GM20431 (cell line): ENCODE data around the gene SMARCB1.

ENCODE experiments used
- in situ Hi-C: fragments of 300-500 bp; cut with MseI, MboI; formaldehyde crosslinking; loops from one replicate; pipeline ENCODE4 v1.15.0; 2020; ENCODE audit warnings: low sequenced_read_pairs; ENCODE audit not compliant: unreplicated experiment

Gene SMARCB1

GRCh38 chr22:23800297-23801237 is 13.8 kb downstream of the SMARCB1 start:
- in situ Hi-C loops, result no loop called here

GRCh38 chr22:23801238-23801821 is 14.6 kb downstream of the SMARCB1 start:
- in situ Hi-C loops, result no loop called here

DNA sequence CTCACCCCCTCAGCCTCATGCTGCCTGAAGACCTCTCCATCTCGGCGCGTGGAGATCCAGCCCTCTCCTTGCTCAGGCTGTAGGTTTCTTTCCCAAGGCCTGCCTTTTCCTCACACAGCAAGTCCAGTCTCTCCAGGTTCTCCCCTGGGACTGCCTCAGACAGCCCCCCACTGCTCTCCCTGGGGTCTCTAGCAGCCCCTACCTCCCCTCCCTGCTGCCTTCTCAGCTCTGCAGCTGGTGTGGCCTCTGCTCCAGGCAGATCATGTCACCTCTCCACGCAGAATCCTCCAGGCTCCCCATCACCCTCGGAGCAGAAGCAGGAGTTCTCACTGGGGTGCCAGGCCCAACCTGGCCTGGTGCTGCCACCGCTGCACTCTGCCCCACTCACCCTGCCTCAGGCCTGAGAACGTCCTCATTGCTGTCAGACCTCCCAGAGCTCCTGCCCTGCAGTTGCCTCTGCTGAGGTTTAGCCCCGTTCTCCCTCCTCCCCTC is 15.2 kb downstream of the SMARCB1 start:
- in situ Hi-C loops, result no loop called here

DNA sequence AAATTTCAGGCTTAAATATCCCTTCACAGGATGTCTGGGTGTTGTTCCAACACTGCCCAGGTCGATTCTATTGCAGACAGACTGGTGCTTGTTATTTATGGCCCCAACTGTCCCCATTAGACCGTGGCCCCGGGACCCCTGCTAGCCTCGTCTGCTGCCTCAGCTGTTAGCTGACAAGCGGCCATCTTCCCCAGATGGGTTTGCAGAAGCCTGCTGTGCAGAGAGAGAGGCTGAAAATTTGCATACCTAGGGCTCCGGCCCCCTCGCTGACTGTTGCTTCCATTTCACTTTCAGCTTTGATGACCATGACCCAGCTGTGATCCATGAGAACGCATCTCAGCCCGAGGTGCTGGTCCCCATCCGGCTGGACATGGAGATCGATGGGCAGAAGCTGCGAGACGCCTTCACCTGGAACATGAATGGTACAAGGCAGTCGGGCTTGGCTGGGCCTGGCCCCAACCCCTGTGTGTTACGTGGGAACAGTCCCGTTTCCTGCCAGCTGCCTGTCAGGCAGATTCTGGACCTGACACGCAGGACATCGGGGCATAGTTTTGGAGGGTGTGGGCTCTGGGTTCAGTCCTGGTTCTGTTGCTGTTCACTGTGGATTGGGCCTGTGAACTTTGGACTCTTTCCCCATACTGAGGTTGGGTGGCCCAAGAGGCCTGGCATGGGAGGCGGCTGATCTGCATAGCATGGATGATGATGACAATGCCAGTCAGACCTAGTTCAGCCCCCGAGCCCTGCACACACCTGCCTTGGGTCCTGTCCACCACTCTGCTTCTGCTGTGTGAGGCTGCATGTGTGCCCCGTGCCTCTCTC is 16.4 kb downstream of the SMARCB1 start:
- in situ Hi-C loops, result no loop called here

DNA sequence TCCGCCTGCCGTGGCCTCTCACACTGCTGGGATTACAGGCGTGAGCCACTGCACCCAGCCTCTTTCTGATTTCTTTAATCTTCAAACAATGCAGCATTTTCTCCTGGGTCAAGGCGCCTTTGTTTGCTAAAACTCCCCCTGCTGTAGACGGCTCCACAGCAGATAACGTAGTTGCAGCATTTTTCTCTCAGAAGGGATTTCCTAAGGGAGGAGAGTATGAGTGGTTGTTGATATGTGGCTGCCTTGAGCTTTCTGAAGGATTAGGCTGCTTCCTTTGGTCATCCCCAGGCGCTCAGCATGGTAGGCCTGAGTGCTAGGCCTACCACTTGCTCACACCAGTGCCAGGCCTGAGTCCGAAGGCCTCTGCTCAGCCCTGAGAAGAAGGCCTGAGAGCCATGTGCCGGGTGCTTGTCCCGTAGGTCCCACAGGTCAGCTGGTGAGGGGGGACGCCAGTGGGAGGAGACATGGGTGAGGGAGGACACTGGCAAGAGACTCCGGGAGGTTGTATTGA is 18.1 kb downstream of the SMARCB1 start:
- in situ Hi-C loops, result no loop called here

DNA sequence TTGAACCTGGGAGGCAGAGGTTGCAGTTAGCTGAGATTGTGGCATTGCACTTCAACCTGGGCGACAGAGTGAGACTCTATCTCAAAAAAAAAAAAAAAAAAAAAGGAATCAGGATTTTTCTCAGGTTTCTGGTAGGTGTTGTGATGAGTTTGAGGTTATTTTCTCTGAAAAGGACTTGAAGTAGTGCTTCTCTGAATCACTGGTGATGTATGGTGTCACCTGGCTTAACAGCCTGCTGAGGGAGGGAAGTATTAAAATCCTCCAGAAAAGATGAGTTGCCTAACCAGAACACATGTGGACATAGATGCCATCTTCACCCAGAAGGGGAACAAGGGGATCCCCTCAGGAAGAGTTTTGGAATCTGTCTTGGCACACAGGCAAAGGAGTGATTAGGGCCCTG is 20.1 kb downstream of the SMARCB1 start:
- in situ Hi-C loops, result no loop called here

- in situ Hi-C loops, result no loop called here
Observed at GRCh38 chr22:23812378-23812777, 25.6 kb downstream of the SMARCB1 start.

DNA sequence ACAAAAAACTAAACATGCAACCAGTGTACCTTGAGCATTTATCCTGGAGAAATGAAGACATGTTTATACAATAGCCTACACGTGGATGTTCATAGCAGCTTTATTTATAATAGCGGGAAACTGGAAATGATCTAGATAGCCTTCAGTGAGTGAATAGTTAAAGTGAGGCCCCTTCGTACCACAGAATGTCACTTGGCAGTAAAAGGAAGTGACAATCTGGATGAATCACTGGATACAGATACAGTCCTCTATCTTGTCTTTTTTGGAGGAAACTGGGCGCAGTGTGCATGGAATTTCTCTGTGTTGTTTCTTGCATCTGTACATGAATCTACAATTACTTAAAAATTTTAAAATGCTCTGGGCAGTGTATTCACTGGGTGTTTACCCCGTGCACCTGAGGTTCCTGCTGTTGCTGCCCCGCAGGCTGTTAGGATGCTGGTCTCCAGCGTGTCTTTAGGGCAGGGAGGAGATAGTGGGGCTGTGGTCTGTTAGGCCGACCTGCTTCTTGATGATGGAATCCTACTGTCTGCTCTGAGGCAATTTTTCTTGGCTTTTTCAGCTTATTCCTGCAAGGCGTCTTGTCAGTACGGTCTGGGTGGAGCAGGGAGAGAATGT is 28.9 kb downstream of the SMARCB1 start:
- in situ Hi-C loops, result no loop called here

DNA sequence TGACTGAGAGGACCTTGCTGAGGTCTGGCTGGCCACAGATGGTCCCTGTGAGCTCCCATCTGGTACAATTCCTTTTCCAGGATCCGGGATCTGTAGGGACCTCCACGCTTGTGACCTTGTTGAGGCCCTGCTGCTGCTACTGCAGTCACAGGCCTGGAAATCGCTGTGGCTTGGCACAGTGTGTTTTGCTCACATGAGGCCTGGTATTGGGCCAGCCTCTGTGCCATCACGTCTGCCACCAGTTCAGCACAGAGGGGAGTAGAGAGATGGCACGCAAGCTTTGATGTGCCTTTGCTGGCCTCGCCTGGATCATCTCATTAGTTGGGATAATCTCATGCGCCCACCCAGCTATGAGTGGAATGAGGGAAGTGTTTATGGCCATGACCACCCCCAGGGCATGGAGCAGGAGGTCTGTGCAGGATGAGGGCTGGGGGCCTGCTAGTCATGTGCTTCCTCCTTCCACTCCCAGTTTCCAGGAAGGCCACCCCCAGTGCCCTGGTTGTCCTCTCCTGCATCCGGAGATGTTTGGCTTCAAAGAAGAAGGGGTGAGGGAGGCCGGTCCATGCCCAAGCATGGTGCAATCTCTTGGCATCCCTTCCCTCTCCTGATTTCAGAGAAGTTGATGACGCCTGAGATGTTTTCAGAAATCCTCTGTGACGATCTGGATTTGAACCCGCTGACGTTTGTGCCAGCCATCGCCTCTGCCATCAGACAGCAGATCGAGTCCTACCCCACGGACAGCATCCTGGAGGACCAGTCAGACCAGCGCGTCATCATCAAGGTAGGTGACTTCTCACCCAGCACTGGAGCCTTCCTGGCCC is 29.6 kb downstream of the SMARCB1 start:
- in situ Hi-C loops, result no loop called here

DNA sequence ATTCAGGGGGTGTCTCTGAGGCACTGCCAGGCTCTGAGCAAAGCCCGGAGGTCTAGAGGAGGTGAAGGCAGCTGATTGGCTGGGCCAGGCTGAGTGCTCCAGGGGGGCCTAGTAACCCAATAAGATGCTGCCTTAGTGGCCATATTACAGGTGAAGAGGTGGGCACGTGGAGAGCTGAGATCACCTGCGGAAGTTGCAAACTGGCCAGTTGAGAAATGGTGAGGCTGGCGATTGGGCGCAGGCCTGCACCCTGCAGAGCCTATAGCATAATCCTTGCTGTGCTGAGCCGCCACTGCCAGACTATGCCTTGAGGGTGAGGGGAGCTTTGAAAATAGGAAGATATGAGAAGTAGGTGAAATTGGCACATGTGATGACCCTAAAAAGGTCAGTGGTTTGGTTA is 30.4 kb downstream of the SMARCB1 start:
- in situ Hi-C loops, result no loop called here

GRCh38 chr22:23818541-23818940 is 31.8 kb downstream of the SMARCB1 start:
- in situ Hi-C loops, result no loop called here

DNA sequence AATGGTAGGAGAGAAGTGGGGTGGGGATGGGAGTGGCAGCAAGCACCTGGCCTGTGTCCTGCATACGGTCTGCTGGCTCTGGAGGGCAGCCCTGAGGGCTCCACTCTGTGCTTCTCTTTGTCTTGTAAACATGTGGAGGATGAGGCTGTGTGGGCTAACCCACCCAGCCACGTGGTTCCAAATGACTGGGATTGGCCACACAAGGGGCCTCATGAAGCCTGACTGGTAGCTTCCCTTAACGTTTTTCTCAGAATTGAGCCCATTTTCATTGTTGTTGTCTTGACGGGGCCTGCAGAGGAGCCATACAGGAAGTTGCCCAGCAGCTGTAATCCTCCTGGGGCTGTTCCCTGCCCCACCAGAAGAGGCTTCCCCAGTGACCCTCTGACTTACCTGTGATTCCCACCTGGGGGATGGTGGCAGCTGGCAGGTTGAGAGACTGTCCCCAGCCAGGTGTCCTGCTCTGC is 34.0 kb downstream of the SMARCB1 start:
- in situ Hi-C loops, result no loop called here

DNA sequence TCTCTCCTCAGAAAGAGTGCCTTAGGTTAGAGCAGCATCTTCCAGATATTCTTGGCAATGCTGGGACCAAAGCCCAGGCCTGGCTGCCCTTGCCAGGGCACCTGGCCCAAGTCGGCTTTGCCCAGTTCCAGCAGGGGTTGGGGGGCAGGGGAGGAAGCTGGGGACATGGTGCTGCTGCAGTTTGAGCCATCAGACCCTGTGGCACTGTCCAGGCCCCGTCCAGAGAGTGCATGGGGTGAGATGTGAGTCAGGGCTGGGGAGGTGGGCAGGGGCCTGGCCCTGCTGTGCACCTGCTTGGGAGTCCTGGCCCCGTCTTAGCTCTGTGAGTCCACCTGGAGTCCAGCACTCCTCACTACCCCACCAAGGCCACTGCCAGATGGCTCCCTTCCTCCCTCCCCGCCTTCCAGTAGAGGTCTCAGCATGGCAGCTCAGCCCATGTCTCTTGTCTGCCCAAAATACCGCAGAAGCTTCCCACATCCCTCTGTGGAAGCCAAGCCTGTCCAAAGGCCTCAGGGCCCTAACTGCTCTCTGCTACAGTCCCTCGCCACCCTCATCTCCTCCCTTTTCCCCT is 35.4 kb downstream of the SMARCB1 start:
- in situ Hi-C loops, result no loop called here

DNA sequence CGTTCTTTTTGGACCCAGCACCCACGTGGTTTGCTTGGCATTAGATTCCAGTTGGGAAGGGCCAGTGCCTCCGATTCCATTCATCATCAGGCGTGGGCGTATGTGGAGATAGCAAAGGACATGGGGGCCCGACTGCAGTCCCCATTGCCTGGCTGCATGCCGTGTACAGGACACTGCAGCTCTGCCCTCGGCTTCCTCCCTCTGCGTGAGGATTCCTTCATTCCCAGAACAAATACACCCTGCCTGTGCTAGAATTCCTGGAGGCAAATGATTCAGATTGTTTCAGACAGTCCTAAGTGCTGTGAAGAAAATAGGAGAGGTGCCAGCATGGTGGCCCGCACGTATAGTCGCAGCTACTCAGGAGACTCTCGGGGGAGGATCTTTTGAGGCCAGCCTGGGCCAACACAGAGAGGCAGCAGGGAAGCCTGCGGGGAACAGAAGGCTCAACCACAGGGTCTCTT is 36.6 kb downstream of the SMARCB1 start:
- in situ Hi-C loops, result no loop called here

DNA sequence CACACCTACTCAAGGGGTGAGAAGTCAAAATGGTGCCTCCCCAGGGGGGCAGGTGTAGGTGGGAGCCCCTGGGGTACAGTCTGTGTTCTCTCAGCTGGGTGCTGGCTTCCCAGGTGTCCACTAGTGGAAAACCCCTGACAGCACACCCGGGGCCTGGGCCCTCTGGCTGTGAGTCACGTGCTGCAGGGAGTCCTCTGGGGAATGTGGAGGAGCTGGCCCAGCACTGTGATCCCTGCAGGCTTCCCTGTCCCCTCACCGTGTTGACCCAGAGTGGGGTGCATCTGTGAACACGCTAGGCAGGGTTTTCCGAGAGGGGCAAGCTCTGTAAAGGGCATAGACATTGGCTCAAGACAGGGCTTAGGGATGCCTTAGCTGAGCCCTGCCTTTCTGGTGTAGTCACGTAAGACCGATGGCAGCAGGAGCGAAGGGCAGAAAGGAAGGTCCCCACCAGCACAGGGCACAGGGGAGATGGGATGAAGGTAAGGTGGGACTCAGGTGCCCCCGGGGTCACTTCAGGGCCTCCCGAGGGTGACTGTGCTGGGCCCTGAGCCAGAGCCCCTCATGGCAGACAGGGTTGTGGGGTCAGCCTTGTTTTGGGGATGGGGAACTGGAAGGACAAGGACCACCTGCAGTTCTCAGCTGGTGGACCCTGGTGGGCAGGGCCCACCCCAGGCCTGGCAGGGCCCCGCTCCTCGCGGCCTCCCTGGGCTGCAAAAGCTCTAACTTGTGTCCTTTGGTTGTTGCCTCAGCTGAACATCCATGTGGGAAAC is 37.9 kb downstream of the SMARCB1 start:
- in situ Hi-C loops, result no loop called here

DNA sequence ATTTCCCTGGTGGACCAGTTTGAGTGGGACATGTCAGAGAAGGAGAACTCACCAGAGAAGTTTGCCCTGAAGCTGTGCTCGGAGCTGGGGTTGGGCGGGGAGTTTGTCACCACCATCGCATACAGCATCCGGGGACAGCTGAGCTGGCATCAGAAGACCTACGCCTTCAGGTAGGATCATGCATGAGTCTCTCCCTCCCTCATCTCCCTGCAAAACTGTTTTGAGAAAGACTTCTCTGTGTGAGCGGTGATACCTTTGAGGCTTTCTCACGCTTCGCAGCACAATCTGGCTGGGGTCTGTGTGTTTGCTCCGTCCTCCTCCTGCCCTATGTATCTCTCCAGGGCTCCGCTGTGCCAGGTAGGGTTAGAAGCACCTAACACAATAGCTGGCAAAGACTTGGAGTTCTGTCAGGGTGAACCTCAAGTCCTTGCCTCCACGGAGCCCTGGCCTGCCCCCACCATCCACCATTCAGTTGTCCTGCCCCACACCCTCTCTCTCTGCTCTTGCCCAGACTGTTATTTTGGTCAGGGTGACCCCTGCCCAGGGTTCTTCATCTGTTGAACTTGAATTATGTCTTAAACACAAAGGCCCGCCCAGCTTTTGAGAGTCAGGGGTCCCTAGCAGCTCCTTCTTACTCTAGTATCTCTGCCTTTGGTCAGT is 38.6 kb downstream of the SMARCB1 start:
- in situ Hi-C loops, result no loop called here
